Forelimb muscle (tissue), 1 donor: ENCODE results near the gene C22orf31. TPM values are rescaled to one million over a fixed set of nuclear protein-coding genes. Genes with fewer than 3 reads are reported as not detected.
"Not testable (repeated sequence)": the region's sequence is repeated elsewhere in the genome, so short reads cannot be mapped to it uniquely, and the experiment has no call there.

Source experiments
- DNase-seq: peaks from one replicate; pipeline ENCODE4 v3.0.0-alpha.2; 2013; ENCODE audit warnings: low read depth
- polyA plus RNA-seq: library from polyadenylated mRNA; unstranded; fragments of 120-200 nt; gene quantifications from one replicate; pipeline ENCODE4 v1.2.1, GENCODE V29; 2013; ENCODE audit not compliant: insufficient read length

The C22orf31 gene
- polyA plus RNA-seq, 1 donor: 1.8 TPM

GRCh38 chr22:29055192-29055830 is 6.3 kb downstream of the C22orf31 start:
- no peak for DNase-seq

- no peak for DNase-seq
Measured at GRCh38 chr22:29054251-29054767, 7.3 kb downstream of the C22orf31 start.

- DNase-seq: no peak
Measured at GRCh38 chr22:29053048-29053702, 8.5 kb downstream of the C22orf31 start.

GRCh38 chr22:29050457-29050856 is 11.2 kb downstream of the C22orf31 start:
- DNase-seq: no peak

- DNase-seq: no peak
Measured at GRCh38 chr22:29049655-29050263, 11.9 kb downstream of the C22orf31 start.

- DNase-seq: no peak
Measured at GRCh38 chr22:29048822-29049654, 12.6 kb downstream of the C22orf31 start.

GRCh38 chr22:29044657-29045176 is 16.9 kb downstream of the C22orf31 start:
- DNase-seq: no peak

- no peak for DNase-seq
Measured at GRCh38 chr22:29043906-29044575, 17.6 kb downstream of the C22orf31 start.

GRCh38 chr22:29041408-29041807 is 20.2 kb downstream of the C22orf31 start:
- no peak for DNase-seq

GRCh38 chr22:29040385-29041275 is 21.0 kb downstream of the C22orf31 start:
- DNase-seq: peak; percentile 62

- DNase-seq: not testable (repeated sequence)
Measured at GRCh38 chr22:29039684-29040083, 21.9 kb downstream of the C22orf31 start.

GRCh38 chr22:29039148-29039547 is 22.5 kb downstream of the C22orf31 start:
- DNase-seq: no peak

- DNase-seq: no peak
Measured at GRCh38 chr22:29037340-29037932, 24.2 kb downstream of the C22orf31 start.

GRCh38 chr22:29032584-29032983 is 29.0 kb downstream of the C22orf31 start:
- DNase-seq: no peak

- DNase-seq: no peak
Measured at GRCh38 chr22:29032014-29032475, 29.6 kb downstream of the C22orf31 start.

- no peak for DNase-seq
Measured at GRCh38 chr22:29031227-29032011, 30.2 kb downstream of the C22orf31 start.

- no peak for DNase-seq
Measured at GRCh38 chr22:29030618-29031226, 30.9 kb downstream of the C22orf31 start.

GRCh38 chr22:29030016-29030617 is 31.5 kb downstream of the C22orf31 start:
- no peak for DNase-seq
